GM06990 (cell line): ENCODE data around the gene GNA14.

Source experiments
- DNase-seq: peaks from one replicate; pipeline ENCODE4 v3.0.0-alpha.2; 2011; ENCODE audit not compliant: insufficient read length; ENCODE audit errors: extremely low read depth
- H3K27me3 ChIP-seq: replicated peaks from 2 replicates; pipeline ENCODE4 v1.6.0; 2011; ENCODE audit warnings: low read length; ENCODE audit not compliant: control insufficient read depth, insufficient read depth
- H3K36me3 ChIP-seq: 2 replicates; pipeline ENCODE4 v1.5.1; 2011; ENCODE audit warnings: low read length; ENCODE audit not compliant: control insufficient read depth, insufficient read depth
- H3K4me3 ChIP-seq: replicated peaks from 2 replicates; pipeline ENCODE4 v1.5.1; 2011; ENCODE audit warnings: low read depth, mild to moderate bottlenecking, control low read depth, low read length
- TF ChIP-seq, protein P1 (sequence below): IDR thresholded peaks from 2 replicates; pipeline ENCODE4 v1.5.1; 2011; ENCODE audit warnings: low read length, control low read depth, mild to moderate bottlenecking, inconsistent platforms; ENCODE audit not compliant: insufficient read depth, poor library complexity, severe bottlenecking

Gene GNA14

DNA sequence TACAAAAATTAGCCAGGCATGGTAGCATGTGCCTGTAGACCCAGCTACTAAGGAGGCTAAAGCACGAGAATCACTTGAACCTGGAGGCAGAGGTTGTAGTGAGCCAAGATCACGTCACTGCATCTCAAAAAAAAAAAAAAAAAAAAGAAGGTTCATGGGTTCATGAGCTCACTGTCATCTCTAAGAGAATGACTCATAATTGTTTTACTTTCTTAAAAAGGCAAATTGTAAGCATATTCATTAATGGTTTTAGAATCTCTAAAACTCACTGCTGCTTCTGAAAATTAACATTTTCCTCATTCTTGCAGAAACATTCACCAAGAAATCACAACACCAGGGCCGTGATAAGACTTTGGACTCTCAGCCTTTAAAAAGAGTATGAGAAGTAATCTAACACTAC, 103.6 kb downstream of the GNA14 start:
- TF ChIP-seq, protein P1, sequence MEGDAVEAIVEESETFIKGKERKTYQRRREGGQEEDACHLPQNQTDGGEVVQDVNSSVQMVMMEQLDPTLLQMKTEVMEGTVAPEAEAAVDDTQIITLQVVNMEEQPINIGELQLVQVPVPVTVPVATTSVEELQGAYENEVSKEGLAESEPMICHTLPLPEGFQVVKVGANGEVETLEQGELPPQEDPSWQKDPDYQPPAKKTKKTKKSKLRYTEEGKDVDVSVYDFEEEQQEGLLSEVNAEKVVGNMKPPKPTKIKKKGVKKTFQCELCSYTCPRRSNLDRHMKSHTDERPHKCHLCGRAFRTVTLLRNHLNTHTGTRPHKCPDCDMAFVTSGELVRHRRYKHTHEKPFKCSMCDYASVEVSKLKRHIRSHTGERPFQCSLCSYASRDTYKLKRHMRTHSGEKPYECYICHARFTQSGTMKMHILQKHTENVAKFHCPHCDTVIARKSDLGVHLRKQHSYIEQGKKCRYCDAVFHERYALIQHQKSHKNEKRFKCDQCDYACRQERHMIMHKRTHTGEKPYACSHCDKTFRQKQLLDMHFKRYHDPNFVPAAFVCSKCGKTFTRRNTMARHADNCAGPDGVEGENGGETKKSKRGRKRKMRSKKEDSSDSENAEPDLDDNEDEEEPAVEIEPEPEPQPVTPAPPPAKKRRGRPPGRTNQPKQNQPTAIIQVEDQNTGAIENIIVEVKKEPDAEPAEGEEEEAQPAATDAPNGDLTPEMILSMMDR, result no peak
- no peaks in the 10 kb centered on the region for H3K36me3 ChIP-seq
- no peak for DNase-seq
- H3K27me3 ChIP-seq, result no peaks in the 10 kb centered on the region
- no peak overlapping the region for H3K4me3 ChIP-seq

DNA sequence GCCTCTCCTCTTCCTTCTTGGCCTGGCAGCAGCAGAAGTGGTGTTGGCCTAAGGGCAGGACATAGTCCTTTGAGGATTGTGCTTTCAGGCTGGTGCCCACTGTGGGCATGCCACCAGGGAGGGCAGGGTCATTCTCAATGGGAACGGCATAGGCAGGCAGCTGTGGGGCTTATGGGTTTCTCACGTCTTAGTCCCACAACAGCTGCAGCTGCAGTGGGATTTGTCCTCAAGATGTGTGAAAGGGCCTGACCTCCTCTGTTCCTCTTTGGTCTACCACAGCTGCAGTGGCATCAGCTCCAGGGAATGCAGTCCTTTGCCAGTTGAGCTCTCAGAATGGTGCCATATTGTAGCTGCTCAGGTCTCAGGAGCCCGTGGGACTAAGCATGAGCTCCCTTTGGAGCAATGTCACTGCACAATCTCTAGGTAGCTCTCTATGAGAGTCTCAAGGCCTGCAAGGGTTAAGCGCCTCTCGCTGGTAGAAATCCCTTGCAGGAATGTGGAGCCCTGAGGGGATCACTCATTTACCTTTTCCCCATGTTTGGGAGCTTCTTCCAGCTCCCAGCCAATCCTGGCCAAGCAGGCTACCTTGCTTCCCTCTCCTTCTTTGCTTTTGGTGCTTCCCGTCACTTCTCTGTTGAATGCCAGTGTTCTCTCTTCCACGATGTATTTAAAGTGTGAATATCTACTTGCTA, 104.8 kb downstream of the GNA14 start:
- TF ChIP-seq, protein P1, result no peak
- H3K36me3 ChIP-seq, result no peaks in the 10 kb centered on the region
- no peak overlapping the region for H3K4me3 ChIP-seq
- no peaks in the 10 kb centered on the region for H3K27me3 ChIP-seq
- no peak for DNase-seq

DNA sequence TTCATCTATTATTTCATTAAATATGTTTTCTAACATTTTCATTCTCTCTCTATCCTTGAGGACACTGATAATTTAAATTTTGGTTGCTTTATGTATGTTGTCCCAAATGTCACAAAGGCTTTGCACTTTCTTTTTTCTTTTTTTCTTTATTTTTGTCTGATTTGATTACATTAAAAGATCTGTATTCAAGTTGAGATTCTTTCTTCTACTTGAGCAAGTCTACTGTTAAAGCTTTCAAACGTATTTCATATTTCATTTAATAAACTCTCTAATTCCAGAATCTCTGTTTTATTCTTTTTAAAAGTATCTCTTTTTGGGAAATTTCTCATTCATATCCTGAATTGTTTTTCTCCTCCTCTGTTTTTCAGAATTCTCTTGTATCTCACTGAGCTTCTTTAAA, 106.5 kb downstream of the GNA14 start:
- TF ChIP-seq, protein P1, result no peak
- Histone ChIP-seq H3K27me3 (no peaks in the 10 kb centered on the region), H3K4me3 (no peak overlapping the region), H3K36me3 (no peaks in the 10 kb centered on the region)
- DNase-seq, result no peak

DNA sequence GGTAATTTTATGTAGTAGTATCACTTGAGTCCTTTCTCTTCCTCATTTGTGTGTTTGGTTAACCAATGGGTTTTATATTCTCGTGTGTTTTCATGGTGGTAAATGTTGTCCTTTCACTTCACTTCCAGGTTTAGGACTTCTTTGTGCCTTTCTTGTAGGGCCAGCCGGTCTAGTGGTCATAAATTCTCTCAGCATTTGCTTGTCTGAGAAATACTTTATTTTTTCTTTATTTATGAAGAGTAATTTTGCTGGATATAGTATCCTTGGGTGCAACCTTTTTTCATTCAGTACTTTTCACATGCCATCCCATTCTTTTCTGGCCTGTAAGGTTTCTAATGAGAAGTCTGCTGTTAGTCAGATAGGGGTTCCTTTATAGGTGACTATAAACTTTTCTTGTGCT, 107.1 kb downstream of the GNA14 start:
- no peak overlapping the region for H3K4me3 ChIP-seq
- TF ChIP-seq, protein P1, result no peak
- H3K27me3 ChIP-seq, result no peaks in the 10 kb centered on the region
- H3K36me3 ChIP-seq, result no peaks in the 10 kb centered on the region
- DNase-seq, result no peak

DNA sequence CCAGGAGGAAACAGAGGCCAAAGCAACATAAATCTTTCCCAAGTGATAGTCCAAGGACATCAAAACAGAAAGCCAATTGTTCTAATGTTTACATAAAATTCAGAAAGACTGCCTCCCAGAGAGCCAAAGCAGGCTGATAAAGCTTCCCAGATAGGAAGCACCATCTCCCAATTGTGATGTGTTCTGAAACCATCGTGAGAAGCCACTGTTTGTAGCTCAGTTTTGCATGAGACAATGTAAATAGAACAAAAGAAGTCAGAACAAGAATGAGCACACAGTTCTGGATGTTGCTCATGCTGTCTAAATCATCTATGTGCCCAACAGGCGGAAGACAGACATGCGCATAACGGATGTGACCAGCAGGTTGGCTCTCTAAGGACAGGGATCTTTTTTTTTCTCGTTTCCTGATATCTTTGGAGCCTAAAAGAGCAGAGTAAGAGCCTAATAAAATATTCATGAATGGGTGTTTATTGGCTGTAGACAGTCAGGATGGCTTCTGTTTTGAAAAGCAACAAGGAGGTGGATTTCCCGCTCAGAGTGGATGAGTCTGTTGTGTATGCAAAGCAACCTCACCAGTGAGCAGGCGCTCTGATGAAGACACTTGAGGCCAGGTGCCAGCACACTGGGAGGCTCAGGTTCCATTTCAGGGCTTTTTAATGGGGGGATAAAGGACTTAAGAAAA, 113.6 kb downstream of the GNA14 start:
- TF ChIP-seq, protein P1, result no peak
- DNase-seq, result no peak
- Histone ChIP-seq H3K27me3 (no peaks in the 10 kb centered on the region), H3K4me3 (no peak overlapping the region), H3K36me3 (no peaks in the 10 kb centered on the region)

DNA sequence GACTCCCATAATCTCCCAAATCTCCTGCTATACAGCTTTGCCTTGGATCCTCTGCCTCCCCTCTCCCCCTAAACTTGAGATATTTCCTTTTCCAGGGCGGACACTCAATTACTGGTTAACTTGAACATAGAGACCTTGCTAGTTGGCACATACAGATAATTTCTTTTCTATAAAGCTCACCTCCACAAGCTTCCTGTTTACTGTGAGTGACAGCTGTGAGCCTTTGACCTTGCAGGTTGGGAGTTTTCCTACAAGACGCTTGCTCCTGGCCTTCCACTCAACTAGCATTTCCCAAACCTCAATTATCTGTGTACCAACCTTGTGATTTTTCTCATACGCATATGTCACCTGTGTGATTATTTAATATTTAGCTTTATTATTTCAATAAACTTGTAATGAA, 114.5 kb downstream of the GNA14 start:
- DNase-seq, result no peak
- no peaks in the 10 kb centered on the region for H3K27me3 ChIP-seq
- no peaks in the 10 kb centered on the region for H3K36me3 ChIP-seq
- no peak overlapping the region for H3K4me3 ChIP-seq
- TF ChIP-seq, protein P1, result no peak
